HG03108 (cell line): Measurements from ENCODE around the gene PLEKHA7.
A peak's percentile ranks its signal among the peaks of the same experiment; 100 is the strongest.
"Not testable (repeated sequence)": the region's sequence is repeated elsewhere in the genome, so short reads cannot be mapped to it uniquely, and the experiment has no call there.

Experiments
- ATAC-seq: cut with Tn5 transposase; IDR thresholded peaks from one replicate; pipeline ENCODE4 v1.9.1; 2021; ENCODE audit warnings: moderate library complexity; ENCODE audit not compliant: unreplicated experiment

The PLEKHA7 gene

DNA sequence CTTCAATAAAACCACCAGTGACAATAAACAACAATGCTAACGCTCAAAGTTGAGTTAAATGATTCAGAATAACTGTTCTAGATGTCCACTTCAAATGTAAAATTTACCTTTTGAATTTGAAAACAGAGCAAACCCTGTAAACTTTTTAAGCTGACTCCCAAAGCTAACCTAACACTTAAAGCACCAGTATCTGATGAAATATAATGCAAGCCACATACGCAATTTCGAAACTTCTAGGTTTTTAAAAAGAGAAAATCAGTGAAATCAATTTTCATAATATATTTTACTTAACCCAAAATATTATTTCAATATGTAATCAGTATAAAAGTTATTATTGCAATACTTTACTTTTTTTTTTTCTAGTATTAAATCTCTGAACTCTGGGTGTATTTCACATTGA is 71.3 kb downstream of the PLEKHA7 start:
- ATAC-seq = no peak

- no peak for ATAC-seq
Measured at GRCh38 chr11:16942342-16942741, 71.9 kb downstream of the PLEKHA7 start.

GRCh38 chr11:16941935-16942334 is 72.3 kb downstream of the PLEKHA7 start:
- no peak for ATAC-seq

DNA sequence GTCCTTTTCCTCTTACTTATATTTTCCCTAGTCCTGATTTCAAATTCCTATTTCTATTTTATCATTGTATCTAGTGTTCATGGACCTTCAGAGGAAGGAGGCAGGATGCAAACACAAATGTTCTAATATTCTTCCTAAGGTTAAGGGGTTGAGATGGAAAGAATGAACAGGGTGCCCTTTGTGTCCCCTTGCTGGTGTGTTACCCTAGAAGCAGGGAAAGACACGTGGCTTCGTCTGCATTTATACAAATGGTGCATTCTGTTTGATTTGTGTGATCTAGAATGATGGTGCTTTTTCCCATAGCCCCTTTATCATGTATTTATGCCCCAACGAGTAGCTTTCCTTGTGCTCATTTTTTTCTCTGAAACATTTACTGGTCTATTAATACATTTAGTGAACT is 76.2 kb downstream of the PLEKHA7 start:
- no peak for ATAC-seq

DNA sequence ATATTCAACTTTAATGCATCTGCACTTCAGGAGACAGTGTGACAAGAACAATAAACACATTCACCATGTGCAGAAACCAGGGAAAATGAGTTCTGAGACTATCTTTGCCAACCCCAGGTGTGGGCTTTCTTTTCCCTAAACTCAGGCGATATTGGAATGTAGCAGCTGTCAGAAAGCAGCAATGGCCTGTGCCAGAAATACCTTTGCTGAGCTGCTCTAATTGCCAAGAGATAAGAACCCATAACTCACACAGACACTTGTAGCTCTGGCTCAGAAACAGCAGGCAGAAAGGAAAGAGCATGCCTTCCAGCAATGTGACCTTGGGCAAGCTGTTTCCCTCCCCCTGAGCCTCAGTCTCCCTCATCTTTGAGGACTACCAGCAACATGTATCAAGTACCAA is 77.6 kb downstream of the PLEKHA7 start:
- no peak for ATAC-seq

DNA sequence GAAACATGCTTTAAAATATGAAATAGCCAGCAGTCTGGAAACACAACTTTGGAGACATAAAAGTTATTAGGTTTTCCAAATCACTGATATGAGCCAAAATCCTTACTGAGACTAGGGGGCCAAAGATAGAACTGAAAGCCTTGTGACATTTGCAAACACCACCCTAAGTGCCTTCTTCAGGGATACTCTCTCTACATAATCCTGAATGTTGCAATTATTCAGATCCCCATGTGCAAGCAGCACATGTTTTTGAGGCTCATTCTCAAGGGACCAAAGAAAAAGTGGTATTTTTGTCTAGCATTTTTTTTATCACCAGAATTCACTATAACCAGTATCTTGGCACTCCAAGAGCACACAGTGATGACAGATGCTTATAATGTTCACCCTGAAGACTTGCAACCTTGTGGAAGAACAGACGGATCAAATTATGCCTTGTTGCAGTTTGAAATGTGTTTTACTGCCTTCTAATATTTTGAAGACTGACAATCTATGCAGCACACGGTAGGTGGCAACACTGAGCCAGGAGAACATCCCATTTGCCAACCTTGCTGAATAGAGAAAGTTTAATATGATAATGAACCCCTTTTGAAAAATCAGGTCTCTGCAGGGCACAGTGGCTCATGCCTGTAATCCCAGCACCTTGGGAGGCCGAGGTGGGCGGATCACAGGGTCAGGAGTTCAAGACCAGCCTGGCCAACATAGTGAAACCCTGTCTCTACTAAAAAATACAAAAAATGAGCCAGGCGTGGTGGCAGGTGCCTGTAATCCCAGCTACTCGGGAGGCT is 78.5 kb downstream of the PLEKHA7 start:
- no peak for ATAC-seq

DNA sequence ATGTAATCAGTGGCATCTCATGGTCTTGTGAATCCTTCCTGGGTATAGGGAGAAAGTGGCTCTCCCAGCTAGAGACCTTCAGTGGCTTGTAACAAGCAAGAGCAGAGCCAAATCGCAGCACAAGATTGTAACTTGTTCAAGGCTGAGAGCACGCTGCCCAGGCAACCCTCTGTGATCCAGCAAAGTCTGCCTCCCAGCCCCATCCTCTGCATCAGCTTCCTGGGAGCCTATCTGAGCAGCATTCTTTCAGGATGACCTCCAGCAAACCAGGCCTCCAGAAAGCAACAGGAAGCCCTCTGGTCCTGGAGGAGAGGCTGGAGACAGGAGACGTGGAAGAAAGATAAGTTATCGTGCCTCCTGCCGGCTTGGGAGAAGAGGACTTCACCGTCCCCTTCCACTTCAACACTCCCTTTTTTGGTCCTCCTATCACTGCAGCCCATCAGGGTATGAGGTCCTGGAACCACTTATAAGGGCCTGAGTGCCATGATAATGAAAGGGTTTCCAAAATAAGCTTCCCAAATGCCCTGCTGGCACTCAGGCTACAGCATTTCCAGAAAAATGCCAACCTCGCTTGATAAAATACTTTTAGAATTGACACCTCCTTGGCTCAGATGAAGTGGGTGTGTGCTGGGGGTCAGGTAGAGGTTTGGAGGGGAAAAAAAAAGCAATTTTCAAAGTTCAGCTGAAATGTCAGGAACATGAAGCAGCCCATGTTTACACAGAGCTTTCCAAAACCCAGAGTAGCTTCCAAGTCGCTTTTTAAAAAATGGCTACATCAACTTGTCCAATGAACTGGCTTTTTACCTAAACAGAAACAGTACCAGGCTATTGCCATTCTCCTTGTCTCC is 80.2 kb downstream of the PLEKHA7 start:
- ATAC-seq = no peak

DNA sequence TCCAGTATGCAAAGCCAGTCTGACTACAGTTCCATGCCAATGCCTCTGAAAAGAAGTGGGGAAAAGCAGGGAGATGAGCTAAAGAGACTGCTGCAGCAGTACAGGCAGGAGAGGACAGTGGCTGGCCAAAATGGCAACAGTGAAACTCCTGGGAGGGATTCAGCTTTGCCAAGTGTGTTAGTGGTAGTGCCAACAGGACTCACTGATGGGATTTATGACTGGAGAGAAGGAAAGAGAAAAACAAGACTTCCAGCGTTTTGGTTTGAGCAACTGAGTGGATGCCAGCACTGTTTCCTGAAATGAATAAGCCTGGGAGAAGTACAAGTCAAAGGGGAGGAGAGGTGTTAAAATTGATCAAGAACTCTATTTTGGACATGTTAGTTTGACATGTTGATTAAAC is 80.9 kb downstream of the PLEKHA7 start:
- no peak for ATAC-seq

DNA sequence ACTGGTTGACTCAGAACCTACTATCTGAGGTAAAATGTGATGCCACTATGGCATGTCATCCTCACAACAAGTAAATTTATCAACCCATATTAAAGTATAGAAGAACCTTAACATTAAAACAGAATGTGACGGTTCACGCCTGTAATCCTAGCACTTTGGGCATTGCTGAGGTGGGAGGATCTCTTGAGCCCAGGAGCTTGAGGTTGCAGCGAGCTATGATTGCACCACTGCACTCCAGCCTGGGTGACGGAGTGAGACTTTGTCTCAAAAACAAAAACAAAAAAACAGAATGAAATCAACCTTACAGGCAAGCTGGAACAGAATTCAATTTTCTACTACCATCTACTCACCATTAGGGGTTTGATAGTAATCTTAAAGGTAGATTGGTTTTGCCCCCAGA is 86.2 kb downstream of the PLEKHA7 start:
- no peak for ATAC-seq

GRCh38 chr11:16926883-16927626 is 87.2 kb downstream of the PLEKHA7 start:
- no peak for ATAC-seq

DNA sequence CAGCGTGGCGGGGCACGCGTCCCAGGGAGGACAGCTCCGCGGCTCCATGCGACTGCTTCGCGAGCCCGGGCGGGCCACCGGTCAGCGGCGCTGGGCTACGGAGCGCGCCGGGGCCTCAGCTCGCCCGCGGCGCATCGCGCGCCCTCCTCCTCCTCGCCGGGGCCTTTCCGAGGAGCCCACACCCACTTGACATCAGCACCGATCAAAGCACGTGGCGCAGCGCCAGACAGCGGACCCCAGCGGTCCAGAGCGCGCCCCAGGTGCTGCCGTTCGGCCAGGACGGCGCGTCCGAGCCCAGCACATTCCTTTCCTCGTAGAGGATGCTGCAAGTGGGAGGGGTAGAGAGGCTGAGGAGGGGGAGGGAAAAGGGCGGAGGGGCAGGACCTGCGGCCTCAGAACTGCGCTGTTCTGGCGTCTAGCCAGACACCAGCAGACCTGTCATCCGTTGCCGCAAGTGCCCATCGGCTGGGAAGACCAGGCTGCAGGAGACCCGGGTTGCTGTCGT is 88.6 kb downstream of the PLEKHA7 start:
- no peak for ATAC-seq

DNA sequence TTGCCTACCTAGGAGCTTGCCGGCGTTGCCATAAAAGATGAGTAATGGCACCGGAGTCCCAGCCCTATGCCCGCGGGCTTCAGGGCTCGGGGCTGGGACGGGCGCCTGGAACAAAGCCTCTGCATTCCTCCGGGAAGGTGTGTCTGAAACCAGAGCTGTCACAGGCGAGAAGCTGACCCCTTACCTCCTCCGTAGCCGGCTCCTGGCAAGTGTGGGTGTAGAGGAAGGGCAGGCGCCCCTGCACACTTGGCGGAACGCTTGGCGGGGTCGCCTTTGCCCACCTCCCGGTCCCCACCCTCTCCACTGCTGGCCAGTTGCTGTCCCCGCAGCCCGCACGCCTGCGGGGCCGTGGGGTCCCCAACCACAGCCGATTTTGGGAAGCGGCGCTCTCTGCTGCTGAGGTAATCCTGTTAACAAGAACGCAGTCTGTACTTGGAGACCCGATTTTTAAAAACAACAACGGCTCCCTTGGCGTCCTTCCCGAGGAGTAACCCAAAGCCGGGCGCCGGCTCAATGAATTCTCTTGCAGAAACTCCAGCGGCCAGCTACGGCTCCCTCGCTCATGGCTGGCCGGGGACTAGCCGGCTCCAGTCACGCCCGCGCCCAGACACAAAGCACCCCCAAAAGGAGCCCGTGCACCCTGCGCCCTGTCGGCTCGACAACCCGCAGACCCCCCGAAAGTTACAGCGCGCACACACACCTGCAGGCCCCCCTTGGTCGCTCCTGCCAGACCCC is 89.2 kb downstream of the PLEKHA7 start:
- ATAC-seq = peak; percentile 10

- ATAC-seq = peak; percentile 53
Measured at GRCh38 chr11:16924462-16924825, 89.8 kb downstream of the PLEKHA7 start.

DNA sequence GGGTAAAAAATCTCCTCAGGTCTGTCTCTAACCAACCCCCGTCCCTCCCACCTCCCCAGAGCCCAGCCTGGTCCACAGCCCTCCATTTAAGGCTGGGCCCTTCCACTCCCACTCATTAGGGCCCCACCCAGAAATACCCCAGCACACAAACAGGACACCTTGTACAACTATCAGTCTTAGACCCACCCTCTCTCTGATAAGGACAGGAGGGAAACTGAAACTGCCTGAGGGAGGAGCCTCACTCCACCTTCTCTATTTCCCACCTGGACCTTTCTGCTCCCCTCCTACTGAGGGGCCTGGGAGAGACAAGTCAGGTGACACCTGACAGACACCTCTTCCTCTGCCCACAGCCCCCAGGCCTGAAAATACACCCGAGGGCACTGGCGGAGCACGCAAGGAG is 90.2 kb downstream of the PLEKHA7 start:
- no peak for ATAC-seq

- no peak for ATAC-seq
Measured at GRCh38 chr11:16921668-16922067, 92.5 kb downstream of the PLEKHA7 start.

- ATAC-seq = no peak
Measured at GRCh38 chr11:16921019-16921418, 93.2 kb downstream of the PLEKHA7 start.

DNA sequence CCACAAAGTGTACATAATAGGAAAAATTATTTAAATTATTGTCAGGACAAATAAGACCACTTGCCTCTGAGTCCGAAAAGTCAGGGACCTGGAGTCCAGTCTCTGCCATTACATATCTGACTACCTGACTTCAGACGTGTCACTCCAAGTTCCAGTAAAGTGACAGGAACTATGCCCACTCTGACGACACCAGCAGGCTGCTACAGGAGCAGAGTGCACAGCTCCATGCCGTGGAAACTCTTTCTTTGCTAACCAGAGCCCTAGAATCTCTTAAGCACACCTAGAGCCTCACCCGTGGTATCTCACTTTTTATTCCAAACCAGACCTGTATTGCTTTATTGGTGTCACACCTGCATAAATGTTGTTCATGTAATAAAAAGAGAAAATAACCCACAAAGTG is 93.7 kb downstream of the PLEKHA7 start:
- no peak for ATAC-seq

- ATAC-seq = not testable (repeated sequence)
Measured at GRCh38 chr11:16918543-16919182, 95.6 kb downstream of the PLEKHA7 start.

DNA sequence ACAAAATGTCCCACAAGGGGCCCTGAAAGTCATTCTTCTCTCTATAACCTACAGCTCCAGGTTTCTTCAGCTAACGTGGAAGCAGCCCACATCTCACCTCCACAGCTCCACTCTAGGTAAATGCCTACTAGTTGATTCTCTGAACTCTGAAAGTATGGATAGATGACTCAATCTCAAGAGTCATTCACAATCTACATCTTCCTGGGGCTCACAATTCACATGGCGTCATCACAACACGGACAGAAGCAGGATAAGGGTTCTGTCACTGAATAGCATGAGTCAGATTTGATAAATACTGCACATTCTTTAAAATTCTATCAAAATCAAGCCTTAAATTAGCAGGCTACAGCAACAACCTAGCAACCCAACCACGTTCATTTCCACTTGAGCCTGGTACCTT is 96.3 kb downstream of the PLEKHA7 start:
- no peak for ATAC-seq

GRCh38 chr11:16912692-16913111 is 101.5 kb downstream of the PLEKHA7 start:
- ATAC-seq = no peak
